GM11168 (cell line): Measurements from ENCODE around the gene CYP1B1.
"Not testable (repeated sequence)": the region's sequence is repeated elsewhere in the genome, so short reads cannot be mapped to it uniquely, and the experiment has no call there.

Experiments
- in situ Hi-C: fragments of 300-500 bp; cut with MboI; formaldehyde crosslinking; loops from one replicate; pipeline ENCODE4 v1.12.0; 2022; ENCODE audit warnings: low sequenced_read_pairs; ENCODE audit not compliant: unreplicated experiment

Gene CYP1B1

DNA sequence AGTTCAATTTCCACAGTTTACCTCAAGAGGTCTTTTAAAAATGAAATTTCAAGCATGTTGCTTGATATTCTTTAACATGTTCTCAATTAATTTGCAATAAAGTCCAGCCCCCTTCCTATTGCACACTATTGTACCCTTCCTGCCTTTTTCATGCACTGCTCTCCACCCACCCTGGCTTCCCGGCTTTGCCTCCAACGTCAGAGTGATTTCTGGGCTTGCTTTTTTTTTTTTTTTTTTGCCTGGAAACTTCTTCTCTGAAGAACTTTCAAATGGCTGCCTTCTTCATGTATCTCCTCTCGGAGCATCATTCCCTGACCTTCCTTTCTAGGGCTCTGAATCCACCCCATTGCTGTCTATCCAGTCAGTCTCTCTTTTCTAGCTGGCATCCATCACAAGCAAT is 24.4 kb upstream of the CYP1B1 start:
- in situ Hi-C loops = no loop called here

DNA sequence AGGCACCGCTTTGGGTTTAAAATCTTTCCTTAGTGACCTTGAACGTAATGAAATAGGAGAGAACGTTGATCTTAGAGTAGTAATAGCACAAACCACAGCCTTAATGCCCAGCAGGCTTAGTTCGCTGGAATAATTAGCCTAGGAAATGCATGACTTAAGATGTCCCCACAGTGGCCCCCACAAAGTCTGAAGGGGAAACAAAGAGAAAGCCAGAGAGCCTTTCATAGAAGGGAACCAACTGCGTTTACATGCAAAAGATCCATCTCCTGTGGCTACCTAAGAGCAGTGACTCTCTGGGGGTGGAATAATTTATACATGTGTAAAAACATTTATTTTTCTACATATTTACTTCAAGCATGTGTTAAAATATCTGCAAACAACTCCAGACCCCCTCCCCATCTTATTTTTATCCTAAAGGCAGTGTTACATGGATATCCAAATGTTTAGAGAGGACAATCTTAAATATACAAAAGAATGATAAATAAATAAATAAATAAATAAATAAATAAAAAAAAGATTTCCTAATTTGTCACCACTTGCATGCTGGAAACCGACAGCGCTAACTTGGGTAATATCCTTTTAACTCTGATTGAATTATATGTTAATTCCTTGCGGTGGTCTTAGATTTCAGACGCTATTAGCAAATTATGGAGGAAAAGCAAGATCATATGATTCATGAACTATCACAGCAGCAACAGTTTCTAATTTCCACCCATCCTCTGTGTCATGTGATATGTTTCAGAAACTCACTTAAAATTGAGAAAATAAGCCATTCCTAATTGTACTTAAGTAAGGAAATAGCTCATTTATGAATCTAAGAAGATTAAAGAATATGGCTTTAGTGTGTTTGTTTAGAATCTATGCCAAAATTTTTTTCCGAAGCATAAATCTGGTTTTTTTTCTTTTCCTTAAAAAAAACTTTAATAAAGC is 23.4 kb upstream of the CYP1B1 start:
- in situ Hi-C loops = no loop called here

DNA sequence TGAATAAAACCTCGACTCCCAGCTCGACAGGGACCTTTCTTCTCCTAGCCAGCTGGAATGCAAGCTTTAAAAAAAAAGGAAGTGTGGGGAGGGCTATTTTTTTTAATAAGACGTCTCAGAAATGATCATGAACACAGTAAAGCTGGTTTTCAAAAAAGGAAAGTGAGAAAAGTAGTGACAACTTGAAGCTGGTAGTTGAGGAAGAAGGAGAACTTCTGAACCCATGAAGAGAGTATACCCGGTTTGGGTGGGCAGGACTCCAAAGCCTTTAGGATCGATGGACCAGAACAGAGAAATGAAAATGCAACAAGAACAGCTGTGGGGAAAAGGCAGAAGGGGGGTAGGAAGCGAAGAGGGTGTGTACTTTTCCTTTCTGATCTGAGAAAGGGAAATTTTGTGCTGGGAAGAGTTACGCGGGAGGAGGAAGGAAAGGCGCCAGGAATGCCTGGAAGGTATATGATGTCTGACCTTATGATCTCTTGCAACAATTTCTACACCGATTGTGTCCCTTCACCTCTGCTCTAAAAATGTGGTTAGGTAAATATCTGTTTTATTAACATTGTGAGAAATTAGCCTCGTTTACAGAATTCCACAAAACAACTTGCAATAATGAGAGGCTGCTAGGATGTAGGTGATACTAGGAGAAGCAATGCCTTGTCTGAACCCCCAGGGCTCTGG is 22.6 kb upstream of the CYP1B1 start:
- in situ Hi-C loops = no loop called here

DNA sequence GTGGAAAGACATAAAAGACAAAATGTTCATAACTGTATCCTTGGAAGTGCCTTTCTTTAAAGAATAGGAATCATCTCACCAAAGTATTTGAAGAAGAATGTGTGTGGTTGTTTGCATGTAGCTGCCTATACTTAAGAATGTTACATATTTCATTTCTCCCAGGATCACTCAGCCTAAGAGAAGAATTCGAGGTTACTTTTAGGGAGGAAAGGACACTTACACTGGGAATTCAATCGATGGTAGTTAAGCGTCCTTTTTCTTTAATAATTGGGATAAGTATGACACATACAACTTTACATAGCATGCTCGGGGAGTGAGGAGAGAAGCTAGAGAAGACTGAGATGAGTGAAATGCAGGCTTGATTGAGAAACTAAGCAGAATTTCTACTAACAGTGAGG is 22.0 kb upstream of the CYP1B1 start:
- in situ Hi-C loops = no loop called here

DNA sequence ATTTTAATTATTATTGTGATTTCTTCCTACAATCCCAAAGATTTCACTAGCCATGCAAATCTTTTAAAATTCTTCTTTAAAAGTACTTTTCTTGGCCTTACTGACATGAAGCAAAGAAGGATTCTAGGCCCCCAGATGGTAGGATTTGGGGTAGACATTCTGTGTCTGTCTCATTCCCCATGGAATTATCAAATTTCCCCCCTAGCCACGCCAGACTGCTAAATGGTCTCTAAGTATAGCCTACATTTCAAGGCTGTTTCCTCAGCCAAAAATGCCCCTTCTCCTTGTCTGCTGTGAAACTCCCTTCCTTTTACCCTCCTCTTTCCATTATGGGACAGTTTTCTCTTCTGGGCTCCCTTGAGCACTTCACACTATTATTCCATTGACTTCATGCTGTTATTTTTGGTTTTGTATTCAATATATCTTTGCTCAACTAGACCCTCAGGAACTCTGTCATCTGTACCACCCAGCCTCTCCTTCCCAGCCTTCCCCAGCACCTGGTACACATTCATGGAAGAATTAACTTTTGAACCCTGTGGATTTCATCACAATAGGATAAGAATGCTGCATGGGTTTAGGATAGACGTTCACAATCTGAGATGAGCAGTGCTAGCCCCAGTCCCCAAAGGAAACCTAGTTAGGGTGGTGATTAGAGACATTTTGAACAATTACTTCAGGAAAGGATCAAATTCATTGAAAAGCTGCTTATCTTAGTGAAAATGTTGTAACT is 21.5 kb upstream of the CYP1B1 start:
- in situ Hi-C loops = no loop called here

DNA sequence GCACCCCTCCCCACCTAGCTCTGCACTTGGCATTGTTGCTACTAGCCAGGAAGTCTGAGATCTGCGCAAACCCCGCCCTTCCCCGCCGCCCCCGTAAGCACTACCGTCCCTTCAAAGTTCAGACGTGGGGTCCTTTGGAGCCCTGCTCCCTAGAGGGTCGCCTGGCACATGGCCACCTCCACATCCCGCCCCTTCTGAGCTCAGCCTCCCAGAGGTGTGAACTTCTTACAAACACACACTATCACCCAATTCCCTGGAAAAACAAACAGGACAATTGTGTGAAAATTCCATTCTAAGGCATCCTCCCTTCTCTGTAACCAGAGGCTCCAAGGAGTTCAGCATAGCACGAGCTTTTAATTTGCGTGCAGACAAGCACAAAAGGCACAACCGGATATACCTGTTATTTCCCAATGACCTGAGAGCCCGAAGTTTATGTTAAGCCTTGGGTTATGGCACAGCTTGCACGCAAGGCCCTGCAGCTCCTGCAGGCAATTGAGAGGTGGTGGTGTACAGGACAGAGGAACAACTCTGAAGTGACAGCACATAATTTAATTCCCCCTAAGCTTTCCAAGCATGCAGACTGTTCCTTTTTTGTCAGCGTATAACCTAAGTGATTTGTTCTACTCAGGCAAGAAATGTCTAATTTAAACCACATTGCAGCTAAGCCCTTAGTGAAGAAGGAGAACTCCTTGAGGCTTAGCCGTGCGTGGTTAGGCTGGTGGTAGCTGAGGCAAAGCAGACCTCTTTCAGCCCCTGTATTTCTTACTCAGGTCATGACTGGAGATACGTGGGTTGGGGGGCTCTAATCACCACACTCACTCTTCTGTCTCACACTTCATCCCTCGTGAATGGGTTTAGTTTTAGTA is 20.3 kb upstream of the CYP1B1 start:
- in situ Hi-C loops = no loop called here

DNA sequence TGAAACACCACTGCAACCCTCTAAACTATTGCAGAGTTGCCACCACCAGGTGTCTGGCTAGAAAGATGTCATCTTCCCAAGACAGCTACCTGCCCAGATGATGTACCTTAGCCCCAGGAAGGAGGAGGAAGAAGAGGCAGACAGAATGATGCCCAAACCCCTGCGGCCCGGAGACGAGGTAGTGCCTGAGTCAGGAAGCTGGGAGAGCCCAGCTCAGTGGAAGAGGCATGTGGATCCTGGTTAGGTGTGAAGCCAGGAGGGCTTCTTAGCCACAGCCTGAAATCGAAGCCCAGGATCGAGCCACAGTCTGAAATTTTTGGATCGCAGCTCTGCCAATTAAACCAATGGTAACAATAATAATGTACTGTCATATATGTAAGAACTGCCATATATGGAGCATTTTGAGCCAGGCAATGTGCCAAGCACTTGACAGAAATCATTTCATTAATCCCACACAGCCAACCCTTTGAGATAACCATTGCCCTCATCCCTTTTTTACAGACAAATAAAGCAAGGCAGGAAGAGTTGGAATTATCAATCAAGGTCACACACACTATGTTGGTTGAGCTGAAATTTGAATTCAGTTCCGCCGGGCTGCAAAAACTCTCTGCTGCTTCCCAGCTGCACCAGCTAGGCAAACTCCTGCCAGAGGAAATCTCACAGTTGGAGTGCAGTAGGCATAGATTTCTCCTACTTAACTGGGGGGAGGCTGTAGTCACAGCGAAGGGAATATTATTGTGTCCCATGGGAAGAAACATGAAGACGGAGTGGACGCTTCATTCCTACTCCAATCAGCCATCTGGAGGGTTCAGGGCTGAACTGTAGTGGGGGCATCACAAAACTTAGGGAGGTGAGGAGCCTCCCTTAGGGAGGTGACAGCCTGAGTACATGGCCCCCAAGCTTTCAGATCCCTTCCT is 19.4 kb upstream of the CYP1B1 start:
- in situ Hi-C loops = no loop called here

DNA sequence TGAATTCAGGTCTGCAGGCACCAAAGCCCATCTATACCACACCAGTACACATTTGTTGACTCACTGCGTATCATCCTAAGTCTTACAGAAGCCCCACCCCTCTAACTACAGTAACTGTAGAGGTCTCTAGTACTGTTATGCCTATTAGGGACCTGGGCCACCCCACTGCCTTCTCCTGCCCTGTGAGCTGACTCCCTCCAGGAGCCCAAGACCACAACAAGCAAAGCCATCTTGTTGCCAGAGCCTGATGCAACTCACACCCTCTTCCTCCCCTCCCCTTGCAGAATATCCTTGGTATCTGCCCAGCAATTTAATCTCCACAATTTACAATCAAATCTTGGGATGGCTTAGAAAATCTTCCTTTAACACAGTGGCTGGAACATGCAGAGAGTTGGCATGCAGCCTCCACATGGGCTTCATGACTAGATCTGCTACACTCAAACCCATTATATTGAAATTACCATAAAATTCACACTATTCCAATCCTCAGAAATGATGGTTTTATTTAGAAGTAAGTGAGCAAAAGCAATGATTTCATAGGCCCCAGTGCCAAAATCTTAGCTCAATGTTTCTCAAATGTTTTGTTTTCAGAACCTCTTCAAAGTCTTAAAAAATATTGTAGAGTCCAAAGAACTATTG is 17.7 kb upstream of the CYP1B1 start:
- in situ Hi-C loops = no loop called here

DNA sequence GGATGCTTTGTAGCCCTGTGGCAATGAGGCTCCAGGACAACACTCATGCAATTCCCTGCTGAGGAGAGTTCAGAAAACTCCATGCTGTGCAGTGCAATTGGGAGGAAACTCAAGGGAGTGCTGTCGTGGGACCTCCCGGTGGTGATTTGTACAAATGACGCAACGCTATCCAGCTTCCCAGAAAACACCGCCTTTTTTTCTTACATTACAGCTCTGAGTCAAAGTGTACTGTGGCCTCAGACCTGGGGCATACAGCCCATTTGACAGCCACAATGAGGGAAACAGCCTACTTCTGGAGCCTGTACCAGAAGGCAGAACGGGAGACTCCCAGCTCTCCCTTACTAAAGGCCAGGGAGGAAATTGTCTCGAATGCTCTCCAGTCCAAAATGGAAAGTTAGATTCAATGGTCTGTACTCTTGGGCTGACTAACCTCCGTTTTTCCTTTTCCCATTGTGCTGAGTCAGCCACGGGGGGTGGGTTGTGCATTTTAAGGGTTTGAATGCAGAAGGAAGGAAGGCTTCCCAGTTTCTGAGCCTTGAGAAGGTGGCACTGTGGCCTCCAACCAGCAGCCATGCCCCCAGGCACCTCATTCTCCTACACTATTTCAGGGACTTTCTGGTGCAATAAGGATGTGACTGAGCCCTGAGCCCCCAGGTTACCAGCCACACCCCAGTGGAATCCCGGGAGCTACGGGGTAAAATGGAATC is 16.4 kb upstream of the CYP1B1 start:
- in situ Hi-C loops = no loop called here

DNA sequence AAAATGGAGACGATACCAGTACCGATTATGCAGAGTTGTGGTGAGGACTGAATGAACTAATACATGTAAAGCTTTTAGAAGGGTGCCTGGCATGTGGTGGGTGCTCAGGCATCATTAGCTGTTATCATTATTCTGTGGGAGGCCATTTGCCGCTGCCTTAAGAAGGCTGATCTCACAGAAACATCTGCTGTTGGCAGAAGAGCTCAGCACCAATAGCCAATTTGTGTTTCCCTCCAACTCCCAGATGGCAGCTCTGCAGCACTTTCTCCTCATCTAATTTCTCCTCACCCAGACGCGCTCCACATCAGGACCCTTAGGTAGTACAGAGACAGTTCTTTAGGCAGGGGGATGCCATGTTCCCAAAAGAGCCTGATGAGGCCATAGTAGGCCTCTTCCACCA is 15.8 kb upstream of the CYP1B1 start:
- in situ Hi-C loops = no loop called here

DNA sequence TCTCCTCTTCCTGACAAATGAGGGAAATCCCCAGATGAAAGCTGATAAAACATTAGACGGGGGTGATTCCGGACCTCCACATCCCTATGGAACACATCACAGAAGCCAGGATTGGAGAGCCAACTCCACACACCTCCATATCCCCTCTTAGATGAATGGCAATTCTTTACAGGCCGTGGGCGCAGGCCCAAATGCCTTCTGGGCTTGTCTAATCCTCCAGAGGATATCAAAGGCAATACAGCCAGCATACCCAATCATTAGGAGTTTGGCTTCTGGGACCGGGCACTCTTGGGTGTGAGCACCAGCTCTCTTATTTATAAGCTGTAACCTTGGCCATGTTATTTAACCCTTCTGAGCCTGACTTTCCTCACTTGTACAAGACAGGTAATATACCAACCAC is 15.0 kb upstream of the CYP1B1 start:
- in situ Hi-C loops = no loop called here

DNA sequence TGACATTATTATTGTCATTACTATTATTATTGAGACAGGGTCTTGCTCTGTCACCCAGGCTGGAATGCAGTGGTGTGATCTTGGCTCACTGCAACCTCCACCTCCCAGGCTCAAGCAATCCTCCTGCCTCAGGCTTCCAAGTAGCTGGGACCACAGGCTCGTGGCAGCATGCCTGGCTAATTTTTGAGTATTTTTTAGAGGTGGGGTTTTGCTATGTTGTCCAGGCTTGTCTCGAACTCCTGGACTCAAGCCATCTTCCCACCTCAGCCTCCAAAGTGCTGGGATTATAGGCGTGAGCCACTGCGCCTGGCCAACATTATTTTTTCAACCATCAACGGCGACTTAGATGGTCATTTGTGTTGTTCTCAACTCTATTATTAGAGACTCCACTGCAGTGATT is 14.3 kb upstream of the CYP1B1 start:
- in situ Hi-C loops = not testable (repeated sequence)

DNA sequence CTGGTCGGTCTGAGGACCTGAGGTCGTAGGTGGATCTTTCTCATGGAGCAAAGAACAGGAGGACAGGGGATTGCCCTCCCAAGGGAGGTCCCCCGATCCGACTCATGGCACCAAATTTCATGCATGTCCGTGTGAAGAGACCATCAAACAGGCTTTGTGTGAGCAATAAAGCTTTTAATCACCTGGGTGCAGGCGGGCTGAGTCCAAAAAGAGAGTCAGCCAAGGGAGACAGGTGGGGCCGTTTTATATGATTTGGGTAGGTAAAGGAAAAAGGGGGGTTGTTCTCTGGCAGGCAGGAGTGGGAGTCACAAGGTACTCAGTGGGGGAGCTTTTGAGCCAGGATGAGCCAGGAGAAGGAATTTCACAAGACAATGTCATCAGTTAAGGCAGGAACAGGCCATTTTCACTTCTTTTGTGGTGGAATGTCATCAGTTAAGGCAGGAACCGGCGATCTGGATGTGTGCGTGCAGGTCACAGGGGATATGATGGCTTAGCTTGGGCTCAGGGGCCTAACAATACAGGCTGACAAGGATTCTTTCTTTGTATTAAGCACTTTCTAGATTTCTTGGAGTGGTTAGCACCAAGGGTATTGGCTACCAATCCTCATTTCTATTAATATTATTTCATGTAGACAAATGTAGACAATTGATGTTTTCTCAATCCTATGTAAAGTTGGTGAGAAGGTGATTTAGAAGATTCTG is 10.2 kb upstream of the CYP1B1 start:
- in situ Hi-C loops = not testable (repeated sequence)

DNA sequence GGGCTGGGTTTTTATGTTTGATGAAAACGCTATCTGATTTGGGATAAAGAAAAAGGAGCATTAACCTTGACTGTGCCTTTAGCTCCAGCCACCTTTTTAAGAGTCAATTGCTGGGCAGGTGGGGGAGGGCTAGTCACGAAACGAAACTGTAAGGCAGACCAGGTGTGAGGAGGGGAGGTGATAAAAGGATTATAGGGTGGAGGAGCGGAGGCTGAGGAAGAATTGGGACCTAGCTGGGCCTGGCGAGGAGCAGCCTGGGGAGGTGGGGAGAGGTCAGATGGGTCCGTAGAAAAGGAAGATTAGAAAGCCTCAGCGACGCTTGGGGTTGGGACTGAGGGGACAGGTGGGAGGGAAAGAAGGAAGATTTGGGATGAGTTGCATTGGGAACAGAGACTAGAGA is 8.6 kb upstream of the CYP1B1 start:
- in situ Hi-C loops = not testable (repeated sequence)

DNA sequence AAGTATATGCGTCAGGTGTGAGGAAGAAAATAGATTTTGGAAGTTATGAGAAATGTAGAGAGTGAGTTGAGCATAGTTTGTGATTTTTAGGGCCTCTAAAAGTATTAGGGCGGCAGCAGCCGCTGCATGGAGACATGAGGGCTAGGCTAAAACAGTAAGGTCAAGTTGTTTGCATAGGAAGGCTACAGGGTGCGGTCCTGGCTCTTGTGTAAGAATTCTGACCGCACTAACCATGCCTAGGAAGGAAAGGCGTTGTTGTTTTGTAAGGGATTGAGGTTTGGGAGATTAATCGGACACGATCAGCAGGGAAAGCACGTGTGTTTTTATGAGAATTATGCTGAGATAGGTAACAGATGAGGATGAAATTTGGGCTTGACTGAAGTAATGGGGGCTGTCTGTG is 6.8 kb upstream of the CYP1B1 start:
- in situ Hi-C loops = not testable (repeated sequence)

DNA sequence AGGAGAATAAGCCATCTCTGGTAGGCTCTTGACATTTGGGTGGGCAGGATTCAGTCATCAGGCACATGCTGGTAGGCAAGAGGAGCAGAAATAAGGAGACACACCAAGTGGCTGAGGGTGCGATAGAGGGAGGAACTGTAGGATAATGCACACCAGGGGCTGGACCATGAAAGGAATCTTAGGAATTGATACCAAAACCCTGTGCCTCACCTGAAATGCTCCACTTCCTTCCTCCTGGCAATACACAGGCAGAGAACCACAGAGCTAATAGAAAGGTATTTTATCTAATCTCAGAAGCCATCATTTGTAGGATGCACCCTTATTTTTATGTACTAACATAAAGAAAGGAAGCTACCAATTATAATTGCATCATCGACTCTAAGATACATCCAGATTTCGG is 4.4 kb upstream of the CYP1B1 start:
- in situ Hi-C loops = no loop called here
